Myocyte (in vitro differentiated cells): ENCODE results near the gene CHN2. TPM values are rescaled to one million over a fixed set of nuclear protein-coding genes. Genes with fewer than 3 reads are reported as not detected.
A peak's percentile ranks its signal among the peaks of the same experiment; 100 is the strongest.

Source experiments
- DNase-seq: peaks from one replicate; pipeline ENCODE4 v3.0.0-alpha.2; 2012; ENCODE audit warnings: low read depth
- total RNA-seq: library from RNA; depleted of rRNA; stranded (reverse); fragments of >200 nt; gene quantifications from 2 replicates; pipeline ENCODE4 v1.2.3, GENCODE V29; 2014

CHN2 gene
- total RNA-seq, 1 donor from 2014 or later: 3.2 TPM

DNA sequence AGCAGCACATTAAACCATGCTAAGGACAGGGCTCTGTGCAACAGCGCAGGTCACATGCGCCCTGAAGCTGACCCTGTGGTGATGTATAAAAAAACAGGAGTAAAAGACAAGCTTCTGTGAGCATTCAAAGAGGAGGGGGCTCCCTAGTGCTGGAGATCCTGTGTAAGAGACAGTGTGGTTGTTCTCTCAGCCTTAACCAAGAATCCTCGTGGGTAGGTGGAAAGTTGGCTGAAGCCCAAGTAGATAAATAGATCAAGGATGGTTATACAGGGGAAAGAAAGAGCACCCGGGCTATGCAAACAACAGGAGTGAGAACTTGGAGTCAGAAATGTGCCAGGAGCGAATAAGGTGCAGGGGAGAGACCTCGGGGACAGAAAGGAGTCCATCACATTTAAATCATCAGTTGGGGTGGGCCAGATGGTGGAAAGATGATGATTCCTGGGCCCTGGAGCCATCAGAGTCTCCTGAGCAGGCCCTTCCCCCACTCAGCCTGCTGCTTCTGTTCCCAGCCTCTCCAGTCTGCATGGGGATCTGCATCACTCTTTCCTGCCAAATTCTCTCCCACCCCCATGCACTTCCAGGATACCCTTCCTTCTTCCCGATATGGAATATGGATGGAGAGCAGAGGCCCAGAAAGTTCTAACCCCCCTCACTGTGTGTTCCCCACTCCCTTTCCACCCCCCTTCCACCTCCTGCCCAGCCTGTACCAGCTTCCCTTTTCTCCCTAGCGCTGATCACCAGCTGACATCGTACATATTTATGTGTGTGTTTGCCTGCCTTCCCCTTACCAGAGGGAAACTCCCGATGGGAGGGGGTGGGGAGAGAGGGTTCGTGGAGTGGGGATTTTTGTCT is 291.0 kb downstream of the CHN2 start:
- DNase-seq: no peak

- DNase-seq: no peak
Observed at GRCh38 chr7:29486191-29486700, 291.7 kb downstream of the CHN2 start.

DNA sequence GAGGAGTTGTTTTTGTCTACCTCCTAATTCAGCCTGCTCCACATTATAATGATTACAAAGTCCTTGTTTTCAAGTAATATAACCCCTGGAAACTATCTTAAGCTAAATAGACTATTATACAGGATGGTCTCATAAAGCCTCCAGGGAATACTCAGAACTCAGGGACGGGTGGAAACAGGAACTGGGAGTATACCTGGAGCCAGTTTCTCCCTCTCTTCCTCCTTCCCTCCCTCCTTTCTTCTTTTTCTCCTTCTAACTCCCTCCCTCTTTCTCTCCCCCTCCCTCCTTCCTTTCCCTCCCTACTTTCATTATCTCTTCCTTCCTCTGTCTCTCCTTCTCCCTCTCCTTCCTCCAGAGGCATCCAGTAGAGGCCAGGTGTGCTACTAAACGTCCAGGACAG is 292.8 kb downstream of the CHN2 start:
- DNase-seq: no peak

DNA sequence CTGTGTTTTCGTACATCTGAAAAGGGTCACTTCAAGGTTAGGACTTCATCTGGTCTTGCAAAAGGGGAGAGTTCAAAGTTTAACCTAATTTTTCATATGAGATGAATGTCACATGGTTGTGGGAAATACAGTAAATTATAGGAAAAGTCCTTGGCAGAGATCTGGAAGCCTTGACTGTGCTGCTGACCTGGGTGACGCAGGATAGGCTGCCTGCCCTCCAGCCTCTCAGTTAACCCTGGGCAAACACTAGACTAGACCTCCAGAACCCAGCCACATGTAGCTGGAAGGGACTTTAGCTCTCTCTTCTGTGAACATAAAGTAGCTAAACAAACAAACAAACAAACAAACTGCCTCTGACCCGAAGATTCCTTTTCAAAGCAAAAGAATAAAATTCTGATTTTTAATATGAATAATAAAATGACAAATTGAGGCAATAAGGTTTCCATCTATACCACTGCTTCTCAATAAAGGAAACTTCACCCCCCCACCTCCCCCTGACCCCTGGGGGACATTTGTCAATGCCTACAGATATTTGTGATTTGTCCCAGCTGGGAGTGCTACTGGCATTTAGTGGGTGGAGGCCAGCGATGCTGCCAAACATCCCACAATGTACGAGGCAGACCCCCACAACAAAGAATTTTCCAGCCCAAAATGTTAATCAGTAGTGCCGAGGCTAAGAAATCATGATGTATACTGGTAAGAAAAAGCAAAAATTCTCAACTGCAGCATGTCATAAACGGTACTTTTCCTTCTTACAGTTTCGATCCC is 293.8 kb downstream of the CHN2 start:
- no peak for DNase-seq

DNA sequence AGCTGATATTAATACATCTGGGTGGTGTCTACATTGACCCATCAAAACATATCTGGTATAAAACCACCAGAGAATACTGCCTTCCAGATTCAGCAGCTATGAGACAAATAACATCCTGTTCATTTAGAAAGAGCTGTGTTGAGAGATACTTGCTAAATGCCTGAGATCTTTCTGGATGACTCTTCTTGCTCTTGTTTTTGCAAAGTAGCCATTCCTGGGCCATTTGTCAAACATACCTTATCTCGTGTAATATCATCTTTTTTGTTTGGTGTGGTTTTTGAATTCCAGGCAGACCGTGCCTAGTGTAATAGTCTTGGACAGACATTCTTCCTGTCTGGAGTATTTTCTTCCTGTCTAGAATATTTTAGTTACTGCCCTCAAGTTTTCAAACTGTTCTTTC is 294.4 kb downstream of the CHN2 start:
- peak; percentile 15 for DNase-seq

GRCh38 chr7:29490094-29490607 is 295.6 kb downstream of the CHN2 start:
- no peak for DNase-seq

DNA sequence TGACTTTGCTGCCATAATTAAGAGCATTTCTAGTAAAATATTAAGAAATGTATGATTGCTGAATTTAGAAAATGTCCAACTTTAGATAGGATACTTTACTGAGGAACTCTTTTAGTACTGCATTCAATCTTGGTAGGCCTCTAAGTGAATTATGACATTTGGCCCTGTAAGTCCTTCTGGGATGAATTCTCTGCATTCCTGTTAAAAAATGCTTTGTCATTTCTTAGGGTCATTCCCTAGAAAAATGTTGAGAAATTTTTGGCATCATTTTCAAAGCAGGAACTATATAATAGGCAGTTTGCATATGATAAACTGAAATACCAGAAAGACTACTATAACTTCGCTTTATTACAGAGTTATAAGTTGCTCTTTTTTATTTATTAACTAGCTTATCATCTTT is 299.8 kb downstream of the CHN2 start:
- DNase-seq: peak; percentile 32

DNA sequence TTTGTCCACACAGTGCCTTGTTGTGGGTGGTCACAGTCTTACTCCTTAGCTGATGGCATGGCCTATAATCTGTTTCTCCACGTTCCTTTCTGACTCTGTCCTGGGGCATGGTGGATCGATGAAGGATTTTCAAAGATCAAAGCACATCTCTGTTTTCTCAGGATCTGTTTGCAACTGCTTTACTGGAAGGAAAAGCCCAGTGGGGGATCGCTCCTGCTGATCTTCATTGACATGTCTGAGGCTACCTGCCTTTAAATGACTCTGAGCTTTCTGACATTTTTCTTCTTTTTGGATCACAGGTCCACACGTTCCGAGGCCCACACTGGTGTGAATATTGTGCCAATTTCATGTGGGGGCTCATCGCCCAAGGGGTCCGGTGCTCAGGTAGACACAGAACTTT is 301.1 kb downstream of the CHN2 start:
- DNase-seq: no peak

DNA sequence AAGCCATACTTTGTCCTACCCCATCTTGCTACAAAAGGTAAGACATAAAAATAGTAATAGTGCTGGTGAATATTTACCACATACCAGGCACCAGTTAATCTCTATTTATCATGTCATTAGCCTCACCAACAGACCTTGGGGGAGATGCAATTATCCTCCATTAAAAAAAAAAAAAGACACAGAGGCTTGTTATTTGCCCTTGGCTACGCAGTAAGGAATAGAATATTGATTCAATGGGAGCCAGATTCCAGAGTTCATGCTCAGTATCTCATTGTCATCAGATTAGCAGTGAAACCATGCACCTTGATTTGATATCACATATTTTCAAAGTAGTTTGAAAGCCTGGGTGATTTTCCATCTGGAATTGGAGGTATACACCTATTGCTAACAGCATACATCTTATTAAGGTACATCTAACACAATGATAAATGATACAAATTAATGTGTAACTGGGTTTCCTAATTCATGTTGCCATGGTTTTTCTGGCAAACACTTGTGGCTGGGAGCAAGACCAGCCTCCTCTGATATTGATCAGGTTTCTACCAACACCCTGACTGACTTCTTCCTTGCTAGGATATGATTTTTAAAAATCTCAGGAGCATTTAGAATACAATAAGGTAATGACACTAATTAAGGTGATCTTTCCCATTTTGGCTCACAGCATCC is 301.9 kb downstream of the CHN2 start:
- no peak for DNase-seq

DNA sequence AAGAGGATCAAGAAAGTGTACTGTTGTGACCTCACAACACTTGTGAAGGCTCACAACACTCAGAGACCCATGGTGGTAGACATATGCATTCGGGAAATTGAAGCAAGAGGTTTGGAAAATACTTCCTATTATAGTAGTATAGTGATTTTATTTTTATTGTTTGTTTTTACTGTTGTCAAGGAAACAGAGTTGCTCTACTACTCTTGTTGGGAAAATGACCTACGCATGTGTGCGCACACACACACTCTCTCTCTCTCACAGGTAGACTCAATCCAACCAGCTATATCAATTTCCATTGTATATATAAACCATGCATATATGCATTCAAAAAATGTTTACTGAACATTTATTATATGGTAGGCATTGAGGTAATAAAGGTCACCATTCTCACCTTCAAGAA is 305.4 kb downstream of the CHN2 start:
- DNase-seq: no peak

DNA sequence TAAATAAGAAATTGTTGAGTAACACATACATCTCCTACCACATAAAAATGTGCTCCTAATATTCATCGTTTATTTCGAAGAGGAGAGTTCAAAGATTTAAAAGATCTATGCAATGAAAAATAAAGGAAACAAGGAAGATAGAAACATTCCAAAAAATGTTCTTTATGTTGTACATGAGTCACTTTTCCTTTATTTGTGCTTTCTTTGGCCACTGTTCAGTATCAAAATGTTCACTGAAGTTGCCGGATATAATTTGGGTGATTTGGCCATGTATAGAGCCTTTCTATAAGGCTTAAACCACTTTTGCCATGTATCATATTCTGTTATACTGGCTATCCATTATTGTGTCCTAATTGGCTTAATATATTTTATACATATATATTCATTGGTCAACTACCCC is 306.1 kb downstream of the CHN2 start:
- DNase-seq: no peak

GRCh38 chr7:29502133-29502532 is 307.6 kb downstream of the CHN2 start:
- no peak for DNase-seq

- no peak for DNase-seq
Observed at GRCh38 chr7:29505931-29506330, 311.4 kb downstream of the CHN2 start.

- DNase-seq: no peak
Observed at GRCh38 chr7:29508608-29509007, 314.0 kb downstream of the CHN2 start.

- no peak for DNase-seq
Observed at GRCh38 chr7:29510028-29510427, 315.5 kb downstream of the CHN2 start.

- DNase-seq: no peak
Observed at GRCh38 chr7:29511337-29511736, 316.8 kb downstream of the CHN2 start.

DNA sequence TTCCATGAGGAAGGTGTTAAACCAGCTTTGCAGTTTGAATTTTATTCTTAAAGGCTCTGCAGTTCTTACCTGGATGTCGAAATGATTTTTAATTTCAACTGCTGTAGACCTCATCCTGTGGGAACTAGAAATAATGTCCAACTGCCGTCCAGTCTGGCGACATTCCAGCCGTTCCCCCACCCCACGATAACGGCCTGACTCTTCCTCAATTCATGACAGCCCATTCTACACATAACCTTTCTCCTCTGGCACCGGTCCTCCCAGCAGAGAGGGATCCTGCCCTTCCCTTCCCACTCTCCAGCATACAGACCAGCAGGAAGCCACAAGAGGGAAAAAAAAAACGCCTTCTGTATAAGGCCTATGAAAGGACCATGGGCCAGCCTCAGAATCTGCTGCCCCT is 317.3 kb downstream of the CHN2 start:
- DNase-seq: no peak

DNA sequence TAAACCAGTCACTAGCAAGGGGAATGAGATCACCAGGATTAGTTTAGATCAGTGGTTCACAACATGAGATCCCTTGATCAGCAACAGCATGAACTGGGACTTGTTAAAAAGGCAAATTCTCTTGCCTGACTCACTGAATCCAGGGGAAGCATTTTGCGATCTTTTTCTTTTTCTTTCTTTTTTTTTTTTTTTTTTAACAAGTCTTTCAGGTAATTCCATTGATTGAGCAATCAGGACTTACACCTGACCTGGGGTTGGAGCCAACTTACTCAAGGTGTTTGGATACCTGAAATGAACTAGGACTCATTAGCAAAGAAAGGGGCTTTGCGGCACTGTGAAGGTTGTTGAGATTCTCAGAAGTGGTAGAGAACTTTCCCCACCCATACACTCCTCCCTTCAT is 321.9 kb downstream of the CHN2 start:
- peak; percentile 4 for DNase-seq

DNA sequence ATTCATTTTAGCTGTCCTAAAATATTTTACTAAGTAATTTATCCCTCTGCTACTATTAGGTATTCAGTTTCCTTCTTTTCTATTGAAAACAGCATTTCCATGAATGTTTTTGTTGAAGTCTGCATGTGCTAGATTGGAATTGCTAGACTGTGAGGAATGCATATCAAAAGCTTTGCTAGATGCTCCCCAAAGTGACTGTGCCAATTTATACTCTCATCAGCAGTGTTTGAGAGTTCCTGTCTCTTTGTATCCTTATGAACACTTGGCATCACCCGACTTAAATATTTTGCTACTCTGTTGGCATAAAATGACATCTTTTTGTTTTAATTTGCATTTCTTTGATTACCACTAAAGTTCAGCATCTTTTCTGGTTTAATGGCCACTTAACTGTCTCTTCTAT is 324.0 kb downstream of the CHN2 start:
- DNase-seq: no peak

DNA sequence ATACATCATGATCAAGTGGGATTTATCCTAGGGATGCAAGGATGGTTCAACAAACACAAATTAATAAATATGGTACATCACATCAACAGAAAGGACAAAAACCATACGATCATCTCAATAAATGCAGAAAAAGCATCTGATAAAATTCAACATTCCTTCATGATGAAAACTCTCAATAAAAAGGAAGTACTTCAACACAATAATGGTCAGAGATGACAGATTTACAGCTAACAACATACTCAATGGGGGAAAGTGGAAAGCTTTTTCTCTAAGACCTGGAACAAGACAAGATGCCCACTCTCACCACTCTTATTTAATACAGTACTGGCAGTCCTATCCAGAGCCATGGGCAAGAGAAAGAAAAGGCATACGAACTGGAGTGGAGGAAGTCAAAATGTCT is 329.2 kb downstream of the CHN2 start:
- DNase-seq: no peak

DNA sequence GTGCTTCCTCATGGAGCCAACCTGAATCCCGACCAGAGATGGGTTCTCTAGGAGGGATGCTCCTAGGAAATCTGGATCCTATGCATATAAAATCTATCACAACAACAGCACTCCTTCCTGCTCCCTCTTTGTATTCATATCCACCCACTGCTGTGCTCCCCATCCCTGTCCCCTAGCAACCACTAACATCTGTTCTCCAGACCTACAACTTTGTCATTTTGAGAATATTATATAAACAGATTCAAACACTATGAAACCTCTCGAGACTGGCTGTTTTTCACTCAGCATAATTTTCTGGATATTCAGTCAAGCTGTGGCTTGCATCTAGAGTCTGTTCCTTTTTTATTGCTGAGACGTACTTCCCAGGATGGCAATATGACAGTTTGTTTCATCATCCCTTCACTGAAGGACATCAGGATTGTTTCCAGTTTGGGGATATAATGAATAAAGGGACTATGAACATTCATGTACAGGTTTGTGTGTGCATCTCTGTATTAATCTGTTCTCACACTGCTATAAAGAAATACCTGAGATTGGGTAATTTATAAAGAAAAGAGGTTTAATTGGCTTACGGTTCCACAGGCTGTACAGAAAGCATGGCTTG is 333.0 kb downstream of the CHN2 start:
- no peak for DNase-seq
